IPS DF 4.7 (cell line): Measurements from ENCODE around the gene MCC.

Source experiments
- DNase-seq: peaks from one replicate; pipeline ENCODE4 v3.0.0-alpha.2; 2013; ENCODE audit warnings: low spot score; ENCODE audit errors: extremely low read depth

The MCC gene

GRCh38 chr5:112996830-112997374 is 491.4 kb downstream of the MCC start:
- no peak for DNase-seq

- DNase-seq, result no peak
Measured at GRCh38 chr5:112995764-112996618, 492.3 kb downstream of the MCC start.

- DNase-seq, result no peak
Measured at GRCh38 chr5:112986224-112986623, 502.0 kb downstream of the MCC start.

GRCh38 chr5:112983363-112983762 is 504.9 kb downstream of the MCC start:
- DNase-seq, result no peak

GRCh38 chr5:112979723-112980122 is 508.5 kb downstream of the MCC start:
- no peak for DNase-seq

GRCh38 chr5:112978836-112979235 is 509.4 kb downstream of the MCC start:
- no peak for DNase-seq

GRCh38 chr5:112977440-112977861 is 510.8 kb downstream of the MCC start:
- no peak for DNase-seq

GRCh38 chr5:112976432-112977309 is 511.6 kb downstream of the MCC start, which contains the start of gene DCP2:
DCP2 (plus strand) TSS chr5:112976798; CDS start chr5:112976934, 136 bp downstream.
- peak; percentile 99 for DNase-seq

GRCh38 chr5:112975721-112976431 is 512.4 kb downstream of the MCC start:
- DNase-seq, result no peak

GRCh38 chr5:112974901-112975300 is 513.4 kb downstream of the MCC start:
- no peak for DNase-seq

GRCh38 chr5:112973904-112974303 is 514.3 kb downstream of the MCC start:
- DNase-seq, result no peak

- DNase-seq, result no peak
Measured at GRCh38 chr5:112973036-112973435, 515.2 kb downstream of the MCC start.
